Stimulated activated memory B cell treated with anti-CD40 and anti-IgM and Interleukin-4, amounts not matched to agents 10 μg/mL and 1 μg/mL and 100 μg/mL, for 72 hours (primary cell): ENCODE results near the gene SPTBN4.
"Not testable (repeated sequence)": the region's sequence is repeated elsewhere in the genome, so short reads cannot be mapped to it uniquely, and the experiment has no call there.

Experiments
- ATAC-seq: fragments of 150-1000 bp; cut with Tn5 transposase; 2 replicates; pipeline ENCODE4 v1.10.0; 2021
- H3K27ac Mint-ChIP-seq: one replicate; pipeline ENCODE4 v1.8.0; 2022; ENCODE audit warnings: mild to moderate bottlenecking, mixed read lengths
- H3K27me3 Mint-ChIP-seq: one replicate; pipeline ENCODE4 v1.8.0; 2022; ENCODE audit warnings: mixed read lengths
- H3K36me3 Mint-ChIP-seq: one replicate; pipeline ENCODE4 v1.8.0; 2022; ENCODE audit warnings: mixed read lengths
- H3K4me1 Mint-ChIP-seq: one replicate; pipeline ENCODE4 v1.8.0; 2022; ENCODE audit warnings: mixed read lengths
- H3K4me3 Mint-ChIP-seq: one replicate; pipeline ENCODE4 v1.8.0; 2022; ENCODE audit warnings: mild to moderate bottlenecking, moderate library complexity, mixed read lengths
- H3K9me3 Mint-ChIP-seq: one replicate; pipeline ENCODE4 v1.8.0; 2022; ENCODE audit warnings: mixed read lengths

The SPTBN4 gene

DNA sequence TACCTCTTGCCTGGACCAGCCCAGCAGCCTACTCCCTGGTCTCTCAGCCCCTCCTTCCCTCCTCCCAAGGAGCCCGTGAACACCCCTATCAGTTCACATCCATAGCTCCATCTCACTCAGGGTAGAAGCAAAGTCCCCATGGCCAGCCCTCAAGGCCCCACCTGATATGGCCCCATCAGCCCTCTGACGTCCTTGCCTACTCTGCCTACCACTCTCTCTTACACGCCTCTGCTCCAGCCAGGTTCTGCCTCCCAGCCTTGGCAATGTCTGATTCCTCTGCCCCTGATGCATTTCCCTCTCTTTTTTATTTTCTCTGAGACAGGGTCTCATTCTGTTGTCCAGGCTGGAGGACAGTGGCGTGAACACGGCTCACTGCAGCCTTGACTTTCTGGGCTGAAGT is 14.8 kb upstream of the SPTBN4 start:
- Mint-ChIP-seq H3K27me3 (no peaks in the 10 kb centered on the region), H3K4me3 (no peak overlapping the region), H3K27ac (no peak overlapping the region), H3K36me3 (peaks cover 6% of the 10 kb centered on the region), H3K4me1 (no peaks in the 10 kb centered on the region), H3K9me3 (no peaks in the 10 kb centered on the region)
- no peak for ATAC-seq

DNA sequence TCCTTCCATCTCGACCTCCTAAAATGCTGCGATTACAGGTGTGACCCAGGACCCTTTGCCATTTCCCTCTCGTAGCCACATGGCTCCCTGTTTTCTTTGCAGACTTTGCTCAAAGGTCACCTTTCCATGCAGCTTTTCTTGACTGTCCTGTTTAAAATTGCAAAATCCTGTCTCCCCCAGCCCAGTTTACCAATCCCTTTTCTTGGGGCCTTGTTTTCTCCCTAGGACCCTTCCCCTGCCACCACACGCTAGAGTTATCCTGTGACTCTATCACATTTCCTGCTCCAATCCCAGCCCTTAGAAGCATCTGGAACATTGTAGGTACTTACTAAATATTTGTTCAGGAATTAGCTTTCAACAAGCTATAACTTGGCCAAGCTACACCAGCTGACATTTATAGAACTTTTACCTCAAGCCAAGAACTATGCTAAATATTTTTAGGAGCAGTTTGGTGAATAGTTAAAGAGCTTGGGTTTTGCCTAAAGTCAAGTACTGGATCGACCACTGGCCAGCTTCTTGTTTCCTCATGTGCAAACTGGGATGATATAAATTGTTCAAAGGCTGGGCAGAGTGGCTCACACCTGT is 13.6 kb upstream of the SPTBN4 start:
- Mint-ChIP-seq H3K4me3 (no peak overlapping the region), H3K27me3 (no peaks in the 10 kb centered on the region), H3K27ac (no peak overlapping the region)

DNA sequence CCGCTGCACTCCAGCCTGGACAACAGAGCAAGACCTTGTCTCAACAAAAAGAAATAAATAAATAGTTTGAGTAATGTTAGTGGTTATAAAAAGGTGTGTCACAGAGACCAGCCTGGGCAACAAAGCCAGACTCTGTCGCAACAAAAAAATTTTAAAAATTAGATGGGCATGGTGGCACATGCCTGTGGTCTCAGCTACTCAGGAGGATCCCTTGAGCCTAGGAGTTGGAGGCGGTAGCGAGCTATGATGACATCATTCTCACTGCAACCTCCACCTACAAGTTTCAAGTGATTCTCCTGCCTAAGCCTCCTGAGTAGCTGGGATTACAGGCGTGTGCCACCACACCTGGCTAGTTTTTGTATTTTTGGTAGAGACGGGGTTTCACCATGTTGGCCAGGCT is 12.9 kb upstream of the SPTBN4 start:
- H3K9me3 Mint-ChIP-seq, H3K4me1 Mint-ChIP-seq, ATAC-seq: not testable (repeated sequence)

More for the DNA sequence above, 13.6 kb upstream of the SPTBN4 start:
- H3K4me1 Mint-ChIP-seq = no peaks in the 10 kb centered on the region
- no peaks in the 10 kb centered on the region for H3K9me3 Mint-ChIP-seq
- H3K36me3 Mint-ChIP-seq = peaks cover 6% of the 10 kb centered on the region
- no peak for ATAC-seq

DNA sequence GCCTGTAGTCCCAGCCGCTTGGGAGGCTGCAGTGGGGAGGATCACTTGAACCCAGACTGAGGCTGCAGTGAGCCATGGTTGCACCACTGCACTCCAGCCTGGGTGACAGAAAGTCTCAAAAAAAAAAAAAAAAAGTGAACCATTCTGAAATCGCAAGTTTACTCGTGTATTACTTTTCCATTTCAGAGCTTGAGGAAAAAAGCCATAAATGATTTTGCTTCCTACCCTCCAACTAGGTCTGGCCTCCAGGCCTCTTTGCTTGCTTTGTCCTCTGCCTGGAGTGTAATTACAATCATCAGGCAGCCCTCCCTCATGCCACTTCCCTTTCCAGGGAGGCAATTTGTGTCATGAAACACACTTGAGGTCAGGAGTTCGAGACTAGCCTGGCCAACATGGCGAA is 9.8 kb upstream of the SPTBN4 start:
- no peak overlapping the region for H3K27ac Mint-ChIP-seq
- H3K27me3 Mint-ChIP-seq = no peaks in the 10 kb centered on the region
- H3K4me1 Mint-ChIP-seq = peaks cover 13% of the 10 kb centered on the region
- H3K36me3 Mint-ChIP-seq = no peaks in the 10 kb centered on the region
- ATAC-seq = no peak
- H3K9me3 Mint-ChIP-seq = no peaks in the 10 kb centered on the region
- H3K4me3 Mint-ChIP-seq = no peak overlapping the region

More for the DNA sequence above, 12.9 kb upstream of the SPTBN4 start:
- not testable (repeated sequence) for H3K27me3 Mint-ChIP-seq, H3K36me3 Mint-ChIP-seq, H3K4me3 Mint-ChIP-seq, H3K27ac Mint-ChIP-seq

DNA sequence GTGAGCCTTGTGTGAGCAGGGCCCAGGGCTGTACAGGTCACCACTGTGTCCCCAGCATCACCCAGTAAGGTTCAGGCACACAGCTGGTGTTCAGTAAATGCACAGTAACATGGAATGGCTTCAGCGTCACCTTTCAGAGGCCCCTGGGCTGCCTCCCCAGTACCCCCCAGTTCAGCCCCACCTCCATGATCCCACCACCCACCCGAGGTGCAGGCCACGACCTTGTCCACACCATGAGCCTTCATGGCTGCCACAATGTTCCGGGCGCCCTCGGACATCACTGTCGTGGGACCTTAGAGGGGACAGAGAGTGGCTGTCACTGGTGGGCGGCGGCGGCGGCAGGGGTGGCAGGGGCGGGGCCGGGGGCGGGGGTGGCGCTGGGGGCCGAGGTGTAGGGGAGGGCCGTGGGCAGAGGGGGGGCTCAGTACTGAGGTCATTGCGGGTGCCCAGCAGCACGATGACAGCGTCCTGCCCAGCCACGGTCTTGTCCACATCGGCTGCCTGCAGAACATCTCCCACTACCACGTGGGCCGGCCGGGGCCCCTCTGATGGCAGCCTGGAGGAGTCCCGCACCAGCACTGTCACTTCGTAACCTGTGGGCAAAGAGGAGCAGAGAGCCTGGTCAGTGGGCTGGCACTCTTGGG is 8.7 kb upstream of the SPTBN4 start:
- no peak for ATAC-seq
- H3K27me3 Mint-ChIP-seq = no peaks in the 10 kb centered on the region
- no peaks in the 10 kb centered on the region for H3K36me3 Mint-ChIP-seq
- no peak overlapping the region for H3K4me3 Mint-ChIP-seq
- H3K9me3 Mint-ChIP-seq = no peaks in the 10 kb centered on the region
- H3K4me1 Mint-ChIP-seq = peaks cover 15% of the 10 kb centered on the region
- no peak overlapping the region for H3K27ac Mint-ChIP-seq

DNA sequence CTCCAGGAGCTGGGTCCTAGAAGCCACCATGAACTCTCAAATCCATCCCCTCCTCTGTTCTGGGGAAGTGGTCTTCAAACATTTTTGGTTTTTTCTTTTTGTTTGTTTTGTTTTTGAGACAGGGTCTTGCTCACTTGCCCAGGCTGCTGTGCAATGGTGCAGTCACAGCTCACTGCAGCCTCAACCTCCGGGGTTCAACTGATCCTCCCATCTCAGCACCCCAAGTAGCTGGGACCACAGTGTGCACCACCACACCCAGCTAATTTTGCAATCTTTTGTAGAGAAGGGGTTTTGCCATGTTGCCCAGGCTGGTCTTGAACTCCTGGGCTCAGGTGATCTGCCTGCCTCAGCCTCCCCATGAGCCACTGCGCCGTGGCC is 8.2 kb upstream of the SPTBN4 start:
- ATAC-seq = no peak
- Mint-ChIP-seq H3K27ac (no peak overlapping the region), H3K4me3 (no peak overlapping the region), H3K4me1 (peaks cover 20% of the 10 kb centered on the region), H3K36me3 (no peaks in the 10 kb centered on the region), H3K27me3 (no peaks in the 10 kb centered on the region), H3K9me3 (no peaks in the 10 kb centered on the region)

DNA sequence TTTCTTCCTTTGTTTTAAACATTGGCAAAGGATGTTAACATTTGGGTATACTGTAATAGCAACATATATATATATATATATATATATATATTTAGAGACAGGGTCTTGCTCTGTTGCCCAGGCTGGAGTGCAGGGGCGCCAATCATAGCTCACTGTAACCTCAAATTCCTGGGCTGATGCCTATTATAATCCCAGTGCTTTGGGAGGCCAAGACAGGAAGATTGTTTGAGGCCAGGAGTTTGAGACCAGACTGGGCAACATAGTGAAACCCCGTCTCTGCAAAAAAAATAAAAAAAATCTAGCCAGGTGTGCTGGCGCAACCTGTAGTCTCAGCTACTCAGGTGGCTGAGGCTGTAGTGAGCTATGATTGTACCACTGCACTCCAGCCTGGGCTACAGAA is 6.6 kb upstream of the SPTBN4 start:
- Mint-ChIP-seq H3K36me3 (no peaks in the 10 kb centered on the region), H3K27ac (no peak overlapping the region), H3K27me3 (no peaks in the 10 kb centered on the region), H3K4me1 (peaks cover 32% of the 10 kb centered on the region), H3K4me3 (no peak overlapping the region), H3K9me3 (no peaks in the 10 kb centered on the region)
- no peak for ATAC-seq

DNA sequence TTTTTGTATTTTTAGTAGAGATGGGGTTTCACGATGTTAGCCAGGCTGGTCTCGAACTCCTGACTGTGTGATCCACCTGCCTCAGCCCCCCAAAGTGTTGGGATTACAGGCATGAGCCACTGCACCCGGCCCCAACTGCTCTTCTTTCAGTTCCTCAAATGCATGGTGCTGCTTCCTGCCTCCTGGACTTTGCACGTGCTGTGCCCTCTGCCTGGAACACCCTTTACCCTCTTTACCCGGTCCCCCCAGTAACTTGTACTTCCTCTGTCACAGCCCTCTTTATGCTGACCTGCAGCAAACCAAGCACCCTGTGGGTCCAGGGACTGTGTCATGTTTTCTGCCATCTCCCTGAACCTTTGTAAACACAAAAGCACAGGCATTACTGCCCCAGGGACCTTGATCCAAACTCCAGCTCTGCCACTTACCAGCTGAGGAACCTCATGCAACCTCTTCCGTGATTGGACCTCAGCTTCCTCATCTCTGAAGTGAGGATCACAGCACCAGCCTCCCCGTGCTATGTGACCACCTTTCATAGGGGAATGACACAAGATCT is 5.1 kb upstream of the SPTBN4 start:
- Mint-ChIP-seq H3K36me3 (no peaks in the 10 kb centered on the region), H3K4me1 (peaks cover 48% of the 10 kb centered on the region), H3K27ac (peak overlapping the region; percentile 62), H3K27me3 (peaks cover 9% of the 10 kb centered on the region), H3K9me3 (no peaks in the 10 kb centered on the region), H3K4me3 (no peak overlapping the region)
- no peak for ATAC-seq

DNA sequence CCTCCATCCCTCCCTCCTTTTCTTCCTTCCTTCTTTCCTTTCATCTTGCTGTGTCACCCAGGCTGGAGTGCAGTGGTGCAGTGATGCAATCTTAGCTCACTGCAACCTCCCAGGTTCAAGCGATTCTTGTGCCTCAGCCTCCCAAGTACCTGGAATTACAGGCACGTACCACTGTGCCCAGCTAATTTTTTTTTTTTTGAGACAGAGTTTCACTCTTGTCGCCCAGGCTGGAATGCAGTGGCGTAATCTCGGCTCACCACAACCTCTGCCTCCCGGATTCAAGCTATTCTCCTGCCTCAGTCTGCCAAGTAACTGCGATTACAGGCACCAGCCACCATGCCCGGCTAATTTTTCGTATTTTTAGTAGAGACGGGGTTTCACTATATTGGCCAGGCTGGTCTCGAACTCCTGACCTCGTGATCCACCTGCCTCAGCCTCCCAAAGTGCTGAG is 3.2 kb upstream of the SPTBN4 start:
- peaks cover 23% of the 10 kb centered on the region for H3K27me3 Mint-ChIP-seq
- not testable (repeated sequence) for H3K36me3 Mint-ChIP-seq, H3K4me3 Mint-ChIP-seq, H3K9me3 Mint-ChIP-seq, ATAC-seq, H3K27ac Mint-ChIP-seq
- peaks cover 49% of the 10 kb centered on the region for H3K4me1 Mint-ChIP-seq

DNA sequence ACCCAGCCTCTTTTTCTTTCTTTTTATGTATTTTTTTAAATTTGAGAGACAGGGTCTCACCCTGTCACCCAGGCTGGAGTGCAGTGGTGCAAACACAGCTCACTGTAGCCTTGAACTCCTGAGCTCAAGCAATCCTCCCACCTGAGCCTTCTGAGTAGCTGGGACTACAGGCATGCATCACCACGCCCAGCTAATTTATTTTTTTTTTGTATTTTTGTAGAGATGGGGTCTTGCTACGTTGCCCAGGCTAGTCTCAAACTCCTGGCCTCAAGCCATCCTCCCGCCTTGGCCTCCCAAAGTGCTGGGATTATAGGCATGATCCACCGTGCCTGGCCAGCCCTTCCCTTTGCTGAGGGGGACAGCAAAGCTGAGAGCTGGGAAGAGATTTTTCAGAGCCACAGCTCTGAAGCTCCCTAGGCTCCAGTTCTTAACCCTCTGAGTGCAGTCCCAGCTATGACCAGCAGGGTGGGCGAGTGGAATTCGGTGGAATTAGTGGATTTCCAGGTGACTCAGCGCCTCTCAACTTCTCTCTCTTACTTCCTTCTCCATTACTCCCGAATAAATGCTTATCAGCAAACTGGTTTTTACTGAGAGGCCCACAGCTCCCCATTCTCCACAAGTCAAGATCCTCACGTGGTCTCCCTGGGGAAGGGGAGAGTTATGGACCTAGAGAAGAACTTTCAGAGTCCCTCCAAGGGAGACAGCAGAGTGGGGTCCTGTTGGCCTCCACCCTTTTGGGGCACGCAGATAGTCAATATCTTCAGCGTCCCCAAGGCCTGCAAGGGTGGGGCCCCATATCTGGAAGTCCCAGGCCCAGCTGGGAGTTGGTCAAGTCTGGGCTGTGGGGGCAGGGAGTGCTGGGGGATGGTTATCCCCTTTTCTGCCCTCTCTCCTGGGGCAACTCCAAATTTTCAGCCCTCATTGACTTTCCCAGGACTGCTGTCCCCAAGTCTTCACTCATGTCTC is 2.5 kb upstream of the SPTBN4 start:
- peak overlapping the region; percentile 80 for H3K4me3 Mint-ChIP-seq
- no peaks in the 10 kb centered on the region for H3K36me3 Mint-ChIP-seq
- ATAC-seq = no peak
- H3K27me3 Mint-ChIP-seq = peaks cover 24% of the 10 kb centered on the region
- peak overlapping the region; percentile 82 for H3K27ac Mint-ChIP-seq
- H3K9me3 Mint-ChIP-seq = no peaks in the 10 kb centered on the region
- peaks cover 49% of the 10 kb centered on the region for H3K4me1 Mint-ChIP-seq

DNA sequence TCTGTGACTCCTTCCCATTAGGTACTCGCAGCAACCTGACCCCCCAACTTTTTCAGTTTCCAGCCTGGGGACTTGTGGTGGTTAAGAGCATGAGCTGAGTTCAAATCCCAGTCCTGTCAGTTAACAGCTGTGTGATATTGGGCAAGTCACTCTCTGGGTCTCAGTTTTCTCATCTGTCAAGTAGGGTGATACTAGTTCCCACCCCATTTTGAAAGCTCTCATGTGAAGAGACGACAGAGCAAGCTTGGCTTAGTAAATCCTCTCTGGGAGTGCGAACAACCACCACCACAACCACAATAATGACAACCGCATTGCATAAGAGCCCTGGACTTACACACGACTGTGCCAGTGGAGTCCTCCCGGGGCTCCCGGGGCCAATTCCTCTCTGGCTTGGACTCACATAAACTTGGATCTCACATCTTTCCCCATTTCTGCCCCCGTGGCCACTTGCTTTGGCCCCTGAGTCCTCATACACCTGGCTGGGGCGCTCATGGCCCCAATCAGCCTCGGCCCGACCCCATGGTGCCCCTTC is 1.7 kb upstream of the SPTBN4 start:
- H3K4me1 Mint-ChIP-seq = peaks cover 49% of the 10 kb centered on the region
- no peaks in the 10 kb centered on the region for H3K9me3 Mint-ChIP-seq
- H3K4me3 Mint-ChIP-seq = peak overlapping the region; percentile 80
- peak overlapping the region; percentile 82 for H3K27ac Mint-ChIP-seq
- no peak for ATAC-seq
- H3K27me3 Mint-ChIP-seq = peaks cover 24% of the 10 kb centered on the region
- H3K36me3 Mint-ChIP-seq = no peaks in the 10 kb centered on the region

DNA sequence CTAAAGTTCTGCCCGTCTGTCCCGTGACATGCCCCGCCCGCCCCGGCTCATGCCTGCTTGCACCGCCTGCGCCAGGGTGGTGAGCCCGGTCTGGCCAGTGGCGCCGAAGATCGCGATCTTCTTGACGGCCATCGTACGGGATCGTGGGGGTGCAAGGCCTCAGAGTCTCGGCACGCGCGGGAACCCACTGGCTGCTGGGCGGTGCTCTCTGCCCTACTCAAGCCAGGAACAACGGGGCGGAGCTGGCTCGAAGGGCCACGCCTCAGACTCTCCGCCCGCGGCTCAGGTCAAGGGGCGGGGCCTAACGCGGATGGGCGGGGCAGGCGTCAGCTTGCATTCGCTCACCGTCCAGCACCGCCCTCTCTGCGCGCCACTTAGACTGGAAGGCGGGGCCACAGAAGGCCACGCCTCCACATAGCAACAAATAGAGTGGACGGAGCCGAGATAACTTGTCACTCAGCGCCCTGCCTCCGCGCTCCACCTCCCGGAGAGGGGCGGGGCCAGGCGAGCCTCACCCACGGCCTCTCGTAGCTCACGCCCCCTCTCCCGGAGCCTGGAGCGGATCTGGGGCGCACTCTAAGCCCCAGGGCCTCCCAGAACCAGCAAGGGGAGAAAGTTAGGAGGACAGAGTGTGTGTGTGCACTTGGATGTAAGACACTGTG is 1.1 kb upstream of the SPTBN4 start, which contains the start of gene BLVRB:
Gene BLVRB (minus strand): TSS at position 189 of the 662 bp plus-strand sequence. CDS start 57 bp downstream, at position 132.
- ATAC-seq = peak; percentile 96

DNA sequence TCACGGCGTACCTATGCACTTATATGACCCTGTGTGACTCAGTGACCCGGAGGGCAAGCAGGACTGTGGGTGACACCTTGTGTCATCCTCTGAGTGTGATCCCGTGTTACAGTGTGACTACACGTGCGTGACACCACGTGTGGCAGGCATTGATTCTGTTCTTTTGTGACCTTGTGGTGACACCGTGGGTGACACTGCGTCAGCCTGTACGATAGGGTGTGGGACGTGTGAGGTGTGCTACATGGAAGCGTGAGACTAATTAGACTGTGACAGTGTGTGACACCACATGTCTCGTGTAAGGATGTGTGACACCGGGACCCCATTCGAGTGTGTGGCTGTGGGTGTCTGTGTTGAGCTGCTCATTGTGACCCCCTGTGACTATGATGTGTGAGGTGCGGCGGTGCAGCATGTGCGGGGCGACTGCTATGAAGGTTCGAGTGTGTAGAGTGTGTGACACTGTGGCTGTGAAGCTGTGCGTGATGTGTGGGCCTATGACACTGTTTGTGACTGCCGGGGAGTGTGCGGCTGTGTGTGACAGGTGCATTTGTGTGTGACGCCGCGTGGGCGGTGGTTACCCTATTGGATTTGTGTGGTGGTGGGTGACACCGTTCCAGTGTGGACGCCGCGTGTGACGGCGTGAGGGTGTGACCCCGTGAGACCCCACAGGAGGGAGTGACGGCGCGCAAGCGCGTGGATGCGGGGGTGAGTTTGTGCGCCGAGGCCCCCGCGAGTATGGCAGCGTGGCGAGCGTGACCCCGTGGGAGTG is 399 bp upstream of the SPTBN4 start:
- Mint-ChIP-seq H3K27ac (peak overlapping the region; percentile 82), H3K4me3 (peak overlapping the region; percentile 80), H3K36me3 (no peaks in the 10 kb centered on the region), H3K4me1 (peaks cover 42% of the 10 kb centered on the region), H3K27me3 (peaks cover 35% of the 10 kb centered on the region), H3K9me3 (no peaks in the 10 kb centered on the region)
- ATAC-seq = peak; percentile 58

More for the DNA sequence above, 1.1 kb upstream of the SPTBN4 start, which contains the start of gene BLVRB:
- Mint-ChIP-seq H3K27ac (peak within 1 kb of the TSS; percentile 82), H3K9me3 (no peaks in the 10 kb centered on the region), H3K4me3 (peak within 1 kb of the TSS; percentile 80), H3K4me1 (peaks cover 49% of the 10 kb centered on the region), H3K36me3 (no peaks in the 10 kb centered on the region), H3K27me3 (peaks cover 29% of the 10 kb centered on the region)

DNA sequence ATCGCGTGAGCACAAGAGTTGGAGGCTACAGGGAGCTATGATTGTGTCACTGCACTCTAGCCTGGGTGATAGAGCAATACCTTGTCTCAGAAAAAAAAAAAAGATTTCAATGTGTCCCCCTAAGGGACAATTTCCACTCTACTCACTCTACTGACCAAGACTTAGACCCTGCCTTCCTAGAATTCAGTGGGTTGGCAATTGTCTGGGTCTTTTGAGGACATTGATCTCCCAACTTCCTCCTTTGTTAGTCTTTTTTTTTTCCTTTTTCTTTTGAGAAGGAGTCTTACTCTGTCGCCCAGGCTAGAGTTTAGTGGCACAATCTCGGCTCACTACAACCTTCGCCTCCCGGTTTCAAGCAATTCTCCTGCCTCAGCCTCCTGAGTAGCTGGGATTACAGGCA is 2.2 kb downstream of the SPTBN4 start:
- Mint-ChIP-seq H3K9me3 (no peaks in the 10 kb centered on the region), H3K4me1 (peaks cover 27% of the 10 kb centered on the region), H3K27me3 (peaks cover 35% of the 10 kb centered on the region), H3K36me3 (no peaks in the 10 kb centered on the region), H3K4me3 (no peak overlapping the region), H3K27ac (no peak overlapping the region)
- no peak for ATAC-seq
